ENCODE results near the gene VIM.

DNA sequence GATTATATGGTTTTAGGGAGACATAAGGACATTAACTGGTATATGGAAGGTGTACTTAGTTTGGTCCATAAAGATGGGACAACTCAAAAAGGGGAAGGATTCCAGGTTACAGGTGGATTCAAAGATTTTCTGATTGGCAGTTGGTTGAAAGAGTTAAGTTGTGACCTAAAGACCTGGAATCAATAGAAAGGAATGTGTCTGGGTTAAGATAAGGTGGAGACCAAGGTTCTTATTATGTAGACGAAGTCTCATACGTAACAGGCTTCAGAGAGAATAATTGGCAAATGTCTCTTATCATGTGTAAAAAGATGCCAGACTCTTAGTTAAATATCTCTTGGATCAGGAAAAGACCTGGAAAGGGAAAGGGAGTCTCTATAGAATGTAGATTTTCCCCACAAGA is 25.5 kb upstream of the VIM start:
- TF ChIP-seq, protein P1, sequence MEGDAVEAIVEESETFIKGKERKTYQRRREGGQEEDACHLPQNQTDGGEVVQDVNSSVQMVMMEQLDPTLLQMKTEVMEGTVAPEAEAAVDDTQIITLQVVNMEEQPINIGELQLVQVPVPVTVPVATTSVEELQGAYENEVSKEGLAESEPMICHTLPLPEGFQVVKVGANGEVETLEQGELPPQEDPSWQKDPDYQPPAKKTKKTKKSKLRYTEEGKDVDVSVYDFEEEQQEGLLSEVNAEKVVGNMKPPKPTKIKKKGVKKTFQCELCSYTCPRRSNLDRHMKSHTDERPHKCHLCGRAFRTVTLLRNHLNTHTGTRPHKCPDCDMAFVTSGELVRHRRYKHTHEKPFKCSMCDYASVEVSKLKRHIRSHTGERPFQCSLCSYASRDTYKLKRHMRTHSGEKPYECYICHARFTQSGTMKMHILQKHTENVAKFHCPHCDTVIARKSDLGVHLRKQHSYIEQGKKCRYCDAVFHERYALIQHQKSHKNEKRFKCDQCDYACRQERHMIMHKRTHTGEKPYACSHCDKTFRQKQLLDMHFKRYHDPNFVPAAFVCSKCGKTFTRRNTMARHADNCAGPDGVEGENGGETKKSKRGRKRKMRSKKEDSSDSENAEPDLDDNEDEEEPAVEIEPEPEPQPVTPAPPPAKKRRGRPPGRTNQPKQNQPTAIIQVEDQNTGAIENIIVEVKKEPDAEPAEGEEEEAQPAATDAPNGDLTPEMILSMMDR (IDR thresholded peaks at IDR 0.05) = no peak
- no peak for TF ChIP-seq POLR2A (IDR thresholded peaks at IDR 0.05)
- no peak for TF ChIP-seq POLR2AphosphoS5 (IDR thresholded peaks at IDR 0.05)
